K562 (cell line): Measurements from ENCODE around the gene TMC5.

Source experiments
- ARID2 ChIP-seq: fragments of 450-650 bp; IDR thresholded peaks from 2 replicates; pipeline ENCODE4 v1.6.1; 2017; ENCODE audit warnings: antibody characterized with exemption, mild to moderate bottlenecking
- CSDE1 ChIP-seq, 2 experiments: fragments of 450-650 bp; IDR thresholded peaks; 2 replicates each; pipeline ENCODE4 v1.6.1; 2016; ENCODE audit warnings: mild to moderate bottlenecking in 1 of 2
- EGR1 ChIP-seq: fragments of 450-650 bp; conservative IDR thresholded peaks from 2 replicates; pipeline ENCODE4 v1.6.1; 2017; ENCODE audit warnings: mild to moderate bottlenecking
- HMGXB4 ChIP-seq: sonication (generic); formaldehyde crosslinking; IDR thresholded peaks from 2 replicates; pipeline ENCODE4 v1.8.1; 2023; ENCODE audit warnings: mild to moderate bottlenecking, missing genetic modification reagents
- ZBTB9 ChIP-seq: fragments of 450-650 bp; formaldehyde crosslinking; IDR thresholded peaks from 2 replicates; pipeline ENCODE4 v1.4.0; 2020; ENCODE audit warnings: mild to moderate bottlenecking, moderate library complexity

- TF ChIP-seq EGR1 (no peak), CSDE1 (IDR thresholded peaks at IDR 0.05) (no peak), ZBTB9 (CRISPR knock-in tag) (no peak), HMGXB4 (CRISPR knock-in tag) (no peak), ARID2 (no peak)
These were observed 88.1 kb downstream of the TMC5 start for GRCh38 chr16:19505600-19506303.
